Jurkat, Clone E6-1 (cell line): Measurements from ENCODE around the gene HIP1.
"Not testable (repeated sequence)": the region's sequence is repeated elsewhere in the genome, so short reads cannot be mapped to it uniquely, and the experiment has no call there.

ENCODE experiments used
- DNase-seq: peaks from one replicate; pipeline ENCODE4 v3.0.0-alpha.2; 2011; ENCODE audit warnings: low read depth, low spot score
- H3K4me3 ChIP-seq: 2 replicates; pipeline ENCODE4 v1.5.1; 2011; ENCODE audit warnings: mild to moderate bottlenecking, low read length, control low read depth, moderate library complexity

The HIP1 gene

GRCh38 chr7:75740846-75741497 is 2.2 kb upstream of the HIP1 start:
- no peak overlapping the region for H3K4me3 ChIP-seq

GRCh38 chr7:75739796-75740672 is 1.3 kb upstream of the HIP1 start:
- peak; percentile 45 for DNase-seq
- H3K4me3 ChIP-seq, result peak overlapping the region; percentile 55

More at GRCh38 chr7:75740846-75741497, 2.2 kb upstream of the HIP1 start:
- no peak for DNase-seq

GRCh38 chr7:75738975-75739795 is 444 bp upstream of the HIP1 start:
- H3K4me3 ChIP-seq, result peak overlapping the region; percentile 76
- peak; percentile 94 for DNase-seq

- peak overlapping the region; percentile 76 for H3K4me3 ChIP-seq
- no peak for DNase-seq
Measured at GRCh38 chr7:75737856-75738603, 711 bp downstream of the HIP1 start.

GRCh38 chr7:75735581-75736350 is 3.0 kb downstream of the HIP1 start:
- no peak for DNase-seq
- no peak overlapping the region for H3K4me3 ChIP-seq

- H3K4me3 ChIP-seq, result no peak overlapping the region
- no peak for DNase-seq
Measured at GRCh38 chr7:75734586-75735458, 3.9 kb downstream of the HIP1 start.

- H3K4me3 ChIP-seq, result no peak overlapping the region
- no peak for DNase-seq
Measured at GRCh38 chr7:75732764-75733630, 5.7 kb downstream of the HIP1 start.

- DNase-seq, result no peak
- H3K4me3 ChIP-seq, result no peak overlapping the region
Measured at GRCh38 chr7:75732016-75732521, 6.7 kb downstream of the HIP1 start.

GRCh38 chr7:75729851-75730274 is 8.9 kb downstream of the HIP1 start:
- no peak for DNase-seq
- no peak overlapping the region for H3K4me3 ChIP-seq

GRCh38 chr7:75727881-75728593 is 10.7 kb downstream of the HIP1 start:
- DNase-seq, result peak; percentile 78
- H3K4me3 ChIP-seq, result no peak overlapping the region

GRCh38 chr7:75727351-75727750 is 11.4 kb downstream of the HIP1 start:
- DNase-seq, H3K4me3 ChIP-seq: not testable (repeated sequence)

GRCh38 chr7:75725306-75725705 is 13.4 kb downstream of the HIP1 start:
- no peak for DNase-seq
- no peak overlapping the region for H3K4me3 ChIP-seq

GRCh38 chr7:75723444-75723843 is 15.3 kb downstream of the HIP1 start:
- no peak overlapping the region for H3K4me3 ChIP-seq
- no peak for DNase-seq

- no peak for DNase-seq
- no peak overlapping the region for H3K4me3 ChIP-seq
Measured at GRCh38 chr7:75722373-75722772, 16.4 kb downstream of the HIP1 start.

- H3K4me3 ChIP-seq, result not testable (repeated sequence)
Measured at GRCh38 chr7:75721922-75722321, 16.8 kb downstream of the HIP1 start.

GRCh38 chr7:75721426-75721825 is 17.3 kb downstream of the HIP1 start:
- no peak for DNase-seq

More at GRCh38 chr7:75721922-75722321, 16.8 kb downstream of the HIP1 start:
- not testable (repeated sequence) for DNase-seq

More at GRCh38 chr7:75721426-75721825, 17.3 kb downstream of the HIP1 start:
- no peak overlapping the region for H3K4me3 ChIP-seq
